ENCODE data around the gene RAPH1.

RAPH1 gene

GRCh38 chr2:203360833-203361430 lies 174.2 kb downstream of the RAPH1 start:
- DNase-seq: no peak

GRCh38 chr2:203359450-203359849 lies 175.7 kb downstream of the RAPH1 start:
- no peak for DNase-seq

GRCh38 chr2:203354966-203355365 lies 180.1 kb downstream of the RAPH1 start:
- no peak for DNase-seq

- DNase-seq: no peak
Measured at GRCh38 chr2:203352604-203353255, 182.4 kb downstream of the RAPH1 start.

- DNase-seq: no peak
Measured at GRCh38 chr2:203347375-203347774, 187.7 kb downstream of the RAPH1 start.

- no peak for DNase-seq
Measured at GRCh38 chr2:203346612-203347011, 188.5 kb downstream of the RAPH1 start.

- DNase-seq: no peak
Measured at GRCh38 chr2:203344667-203345066, 190.4 kb downstream of the RAPH1 start.

All from DMS79 treated with DMSO at 0.1 percent for 48 hours (cell line).